HCT116 (cell line): ENCODE measurements around the gene VSX2. TPM values are rescaled to one million over a fixed set of nuclear protein-coding genes. Genes with fewer than 3 reads are reported as not detected.
A peak's percentile ranks its signal among the peaks of the same experiment; 100 is the strongest.

Experiments used
- ATAC-seq: fragments of 200-7000 bp; cut with Tn5 transposase; 2 replicates; pipeline ENCODE4 v1.9.1; 2020; ENCODE audit warnings: mild to moderate bottlenecking, moderate library complexity
- BruUV-seq: library from RNA; stranded (reverse); fragments of 400-500 nt; replicated peaks from 2 replicates; lab custom pipeline; 2021; lab: Mats Ljungman, UMichigan
- CTCF ChIA-PET: fragments of 300-600 bp; sonication (Branson Sonifier 250); formaldehyde crosslinking; loops from one replicate; lab custom pipeline; 2021; ENCODE audit warnings: antibody characterized with exemption; lab: Charles Lee
- POLR2A ChIA-PET: fragments of 300-600, 350-600 bp; sonication (Branson Sonifier 250); formaldehyde crosslinking; loops from one replicate; lab custom pipeline; 2021; ENCODE audit warnings: antibody characterized with exemption; lab: Charles Lee
- RAD21 ChIA-PET, 2 experiments: fragments of 300-600 bp; sonication (Branson Sonifier 250); formaldehyde crosslinking; loops; one replicate each; lab custom pipeline; 2023; ENCODE audit warnings: low total read pairs in 2 of 2; ENCODE audit not compliant: uncharacterized antibody in 2 of 2, unreplicated experiment in 2 of 2, low non-redundant PET in 1 of 2; lab: Charles Lee
- DNase-seq: peaks from one replicate; pipeline ENCODE4 v3.0.0-alpha.2; 2010; ENCODE audit warnings: low read depth, low spot score
- H2AFZ ChIP-seq: fragments of 200-600 bp; shearing (Covaris generic), sonication (generic); 2 replicates; pipeline ENCODE4 v1.6.1; 2017; ENCODE audit warnings: low read depth, mixed run types, mixed read lengths, antibody characterized with exemption, low read length; ENCODE audit not compliant: poor library complexity, severe bottlenecking
- H3K27ac ChIP-seq: 2 replicates; pipeline ENCODE4 v1.5.1; 2012; ENCODE audit warnings: low read depth, low read length
- H3K27me3 ChIP-seq: fragments of 200-600 bp; sonication (generic); 2 replicates; pipeline ENCODE4 v1.6.1; 2016; ENCODE audit warnings: mixed run types, low read length, mixed read lengths; ENCODE audit not compliant: insufficient read depth
- H3K36me3 ChIP-seq, 2 experiments: fragments of 200-500 bp in 1 of 2; fragments of 200-600 bp in 1 of 2; sonication (Bioruptor generic) in 1 of 2; sonication (generic) in 1 of 2; 2 replicates each; pipeline versions ENCODE4 v1.5.1 to v1.6.1; 2014 to 2016; ENCODE audit warnings: low read length in 2 of 2, inconsistent platforms in 1 of 2, mixed read lengths in 1 of 2, mixed run types in 1 of 2; ENCODE audit not compliant: insufficient read depth in 2 of 2, control insufficient read depth in 1 of 2
- H3K4me1 ChIP-seq, 2 experiments: fragments of 200-600 bp in 1 of 2; sonication (generic) in 1 of 2; 2 replicates each; pipeline versions ENCODE4 v1.5.1 to v1.6.1; 2012 to 2017; ENCODE audit warnings: low read length in 2 of 2, inconsistent platforms in 1 of 2, mild to moderate bottlenecking in 1 of 2, mixed read lengths in 1 of 2, mixed run types in 1 of 2, moderate library complexity in 1 of 2; ENCODE audit not compliant: insufficient read depth in 2 of 2, control insufficient read depth in 1 of 2
- H3K4me2 ChIP-seq: fragments of 200-600 bp; sonication (generic); 2 replicates; pipeline ENCODE4 v1.6.1; 2017; ENCODE audit warnings: mixed run types, low read length, mixed read lengths
- H3K4me3 ChIP-seq, 2 experiments: fragments of 200-600 bp in 1 of 2; sonication (generic) in 1 of 2; replicated peaks in 1 of 2; 2 replicates each; pipeline ENCODE4 v1.5.1; 2011 to 2016; ENCODE audit warnings: low read length in 2 of 2, control low read depth in 1 of 2, low read depth in 1 of 2, mild to moderate bottlenecking in 1 of 2, mixed read lengths in 1 of 2, mixed run types in 1 of 2
- H3K79me2 ChIP-seq: fragments of 200-600 bp; sonication (generic); 2 replicates; pipeline ENCODE4 v1.6.1; 2017; ENCODE audit warnings: mild to moderate bottlenecking, mixed run types, low read length, moderate library complexity, mixed read lengths; ENCODE audit not compliant: insufficient read depth
- H3K9ac ChIP-seq: fragments of 200-600 bp; sonication (generic); 2 replicates; pipeline ENCODE4 v1.6.1; 2016; ENCODE audit warnings: low read length, mixed read lengths
- H3K9me2 ChIP-seq: fragments of 200-600 bp; sonication (generic), shearing (Covaris generic); 2 replicates; pipeline ENCODE4 v1.6.1; 2017; ENCODE audit warnings: mixed run types, mild to moderate bottlenecking, moderate library complexity; ENCODE audit not compliant: insufficient read depth
- H3K9me3 ChIP-seq, 2 experiments: fragments of 200-500 bp in 1 of 2; fragments of 200-600 bp in 1 of 2; sonication (Bioruptor generic) in 1 of 2; sonication (generic) in 1 of 2; 2 replicates each; pipeline ENCODE4 v1.6.1; 2014 to 2017; ENCODE audit warnings: low read length in 2 of 2, mixed read lengths in 2 of 2, inconsistent platforms in 1 of 2, low read depth in 1 of 2, mild to moderate bottlenecking in 1 of 2, mixed run types in 1 of 2, moderate library complexity in 1 of 2; ENCODE audit not compliant: control insufficient read depth in 1 of 2, insufficient read depth in 1 of 2
- H4K20me1 ChIP-seq: fragments of 200-600 bp; sonication (generic), shearing (Covaris generic); 2 replicates; pipeline ENCODE4 v1.6.1; 2017; ENCODE audit warnings: mixed run types, mild to moderate bottlenecking, moderate library complexity; ENCODE audit not compliant: insufficient read depth
- CTCF ChIP-seq, 3 experiments: fragments of 200-600 bp in 1 of 3; sonication (generic) in 1 of 3; IDR thresholded peaks in 2 of 3; conservative IDR thresholded peaks in 1 of 3; 2 replicates each; pipeline ENCODE4 v1.5.1; 2012 to 2017; ENCODE audit warnings: low read depth in 2 of 3, low read length in 2 of 3, antibody characterized with exemption in 1 of 3, borderline replicate concordance in 1 of 3, control low read depth in 1 of 3, mild to moderate bottlenecking in 1 of 3, mixed read lengths in 1 of 3, mixed run types in 1 of 3, moderate library complexity in 1 of 3; ENCODE audit not compliant: insufficient read depth in 1 of 3
- EGR1 ChIP-seq: IDR thresholded peaks from 2 replicates; pipeline ENCODE4 v1.6.1; 2012; ENCODE audit warnings: low read depth
- FOSL1 ChIP-seq: IDR thresholded peaks from 2 replicates; pipeline ENCODE4 v1.6.1; 2012; ENCODE audit warnings: low read depth
- JUND ChIP-seq: IDR thresholded peaks from 2 replicates; pipeline ENCODE4 v1.6.1; 2012
- MAX ChIP-seq: IDR thresholded peaks from 2 replicates; pipeline ENCODE4 v1.6.1; 2012
- POLR2AphosphoS5 ChIP-seq: IDR thresholded peaks from 2 replicates; pipeline ENCODE4 v1.6.1; 2011; ENCODE audit warnings: mild to moderate bottlenecking, low read depth, low read length, moderate library complexity
- RAD21 ChIP-seq: IDR thresholded peaks from 2 replicates; pipeline ENCODE4 v1.6.1; 2012; ENCODE audit warnings: low read depth, mild to moderate bottlenecking
- REST ChIP-seq: IDR thresholded peaks from 2 replicates; pipeline ENCODE4 v1.6.1; 2012; ENCODE audit warnings: low read depth
- SIN3A ChIP-seq: IDR thresholded peaks from 2 replicates; pipeline ENCODE4 v1.6.1; 2012; ENCODE audit warnings: low read depth
- SRF ChIP-seq: IDR thresholded peaks from 2 replicates; pipeline ENCODE4 v1.6.1; 2012; ENCODE audit warnings: low read depth
- intact Hi-C: fragments of 100-400 bp; cut with micrococcal nuclease; formaldehyde crosslinking; loops from 2 replicates; pipeline ENCODE4 v1.10.0; 2022
- total RNA-seq: library from RNA; stranded (reverse); gene quantifications from one replicate; pipeline ENCODE4 v1.2.1, GENCODE V29; 2021; ENCODE audit not compliant: unreplicated experiment

VSX2 gene
- total RNA-seq, 1 experiment from 2014 or later: not detected

- Histone ChIP-seq H3K4me2 (peak overlapping the region; percentile 80), H3K9me3 (no peaks in the 10 kb centered on the region), H3K9me2 (no peaks in the 10 kb centered on the region), H3K27me3 (no peaks in the 10 kb centered on the region), H2AFZ (peak overlapping the region; percentile 47), H3K4me1 (peaks cover 13 to 39% of the 10 kb centered on the region in 2 experiments), H3K9ac (peak overlapping the region; percentile 73), H3K36me3 (peaks cover 4% of the 10 kb centered on the region in 2 experiments; a peak in 2 of 4 replicates), H4K20me1 (no peaks in the 10 kb centered on the region), H3K4me3 (peak overlapping the region; percentile 78 to 83), H3K27ac (peak overlapping the region; percentile 78), H3K79me2 (peaks cover 41% of the 10 kb centered on the region)
- BruUV-seq: TSS peak; percentile 65
- 0 out of 2 replicates have a peak, but pooled peaks have one; percentile 19 for TF ChIP-seq SRF
- peak in 2 of 3 experiments; percentile 48 to 64; a peak in 5 of 6 replicates for TF ChIP-seq CTCF (IDR thresholded peaks at IDR 0.05 in 2 of 3, conservative IDR thresholded peaks at IDR 0.05 in 1 of 3; ENCODE audit: borderline replicate concordance in 1 of 3, insufficient read depth in 1 of 3, low read depth in 2 of 3, low read length in 2 of 3)
- TF ChIP-seq RAD21: 0 out of 2 replicates have a peak, but pooled peaks have one; percentile 8
- TF ChIP-seq FOSL1: 0 out of 2 replicates have a peak, but pooled peaks have one; percentile 5
- TF ChIP-seq EGR1: peak; percentile 37; the same call in 1 of the 2 replicates
- peak; percentile 52; the same call in 1 of the 2 replicates for TF ChIP-seq SIN3A
- TF ChIP-seq POLR2AphosphoS5: peak; percentile 11; the same call in 1 of the 2 replicates
- TF ChIP-seq JUND: no peak
- no peak for TF ChIP-seq REST
- TF ChIP-seq MAX: 0 out of 2 replicates have a peak, but pooled peaks have one; percentile 37
- ChIA-PET POLR2A (interaction anchor here (0.8 to 1.7 kb wide), 6 partner anchors 9 to 576 kb away, joined by 3 to 7 read pairs (median 4); no protein-coding TSS in a partner anchor), CTCF (interaction anchor here (0.9 to 1.5 kb wide), 6 partner anchors 8 to 184 kb away, joined by 3 to 4 read pairs (median 4); no protein-coding TSS in a partner anchor), RAD21 (no interaction called here)
- no peak for DNase-seq
- intact Hi-C loops: no loop called here
- peak; percentile 64 for ATAC-seq
Measured at GRCh38 chr14:74302152-74302628, 62.9 kb downstream of the VSX2 start.
